Smooth muscle cell (in vitro differentiated cells): ENCODE results near the gene LEPROT. TPM values are rescaled to one million over a fixed set of nuclear protein-coding genes. Genes with fewer than 3 reads are reported as not detected.

ENCODE experiments used
- DNase-seq: peaks from one replicate; lab custom pipeline; 2025; ENCODE audit not compliant: unreplicated experiment; lab: John Stamatoyannopoulos, UW
- H2AFZ ChIP-seq: fragments of 200-600 bp; sonication (generic); 2 replicates; pipeline ENCODE4 v1.6.0; 2016; ENCODE audit warnings: antibody characterized with exemption, low read depth, mild to moderate bottlenecking
- H3F3A ChIP-seq: fragments of 200-600 bp; sonication (generic); 2 replicates; pipeline ENCODE4 v1.6.0; 2017; ENCODE audit warnings: antibody characterized with exemption, low read depth
- H3K27ac ChIP-seq: fragments of 200-600 bp; sonication (generic); 2 replicates; pipeline ENCODE4 v1.5.1; 2016; ENCODE audit warnings: low read depth, mild to moderate bottlenecking
- H3K27me3 ChIP-seq: fragments of 200-600 bp; sonication (generic); 2 replicates; pipeline ENCODE4 v1.6.1; 2016; ENCODE audit warnings: low read depth, mild to moderate bottlenecking
- H3K36me3 ChIP-seq: fragments of 200-600 bp; sonication (generic); 2 replicates; pipeline ENCODE4 v1.5.1; 2016; ENCODE audit warnings: low read depth
- H3K4me1 ChIP-seq: fragments of 200-600 bp; sonication (generic); 2 replicates; pipeline ENCODE4 v1.5.1; 2016; ENCODE audit warnings: low read depth
- H3K4me2 ChIP-seq: fragments of 200-600 bp; sonication (generic); 2 replicates; pipeline ENCODE4 v1.6.0; 2016; ENCODE audit warnings: mild to moderate bottlenecking
- H3K4me3 ChIP-seq: fragments of 200-600 bp; sonication (generic); 2 replicates; pipeline ENCODE4 v1.5.1; 2016; ENCODE audit warnings: mild to moderate bottlenecking
- H3K79me2 ChIP-seq: fragments of 200-600 bp; sonication (generic); 2 replicates; pipeline ENCODE4 v1.6.0; 2016; ENCODE audit warnings: low read depth, mild to moderate bottlenecking
- H3K9ac ChIP-seq: fragments of 200-600 bp; sonication (generic); 2 replicates; pipeline ENCODE4 v1.6.0; 2016; ENCODE audit warnings: low read depth
- H3K9me3 ChIP-seq: fragments of 200-600 bp; sonication (generic); replicated peaks from 2 replicates; pipeline ENCODE4 v1.5.1; 2016; ENCODE audit warnings: low read depth
- H4K20me1 ChIP-seq: fragments of 200-600 bp; sonication (generic); 2 replicates; pipeline ENCODE4 v1.6.0; 2016; ENCODE audit warnings: low read depth
- CTCF ChIP-seq: fragments of 200-600 bp; sonication (generic); IDR thresholded peaks from 2 replicates; pipeline ENCODE4 v1.5.1; 2017; ENCODE audit warnings: borderline replicate concordance, mild to moderate bottlenecking, antibody characterized with exemption; ENCODE audit not compliant: insufficient read depth, poor library complexity, severe bottlenecking
- WGBS: methylation state at CpG from one replicate; pipeline ENCODE4 v1.1.7; 2016; ENCODE audit warnings: low lambda C conversion rate; 5-methylcytosine and 5-hydroxymethylcytosine counted together
- polyA plus RNA-seq: library from polyadenylated mRNA; unstranded; fragments of >200 nt; fragmentation: Nextera tagmentation; extraction: Ambion mirVana; gene quantifications from 2 replicates; pipeline ENCODE4 v1.2.1, GENCODE V29; 2016
- total RNA-seq: library from RNA; depleted of rRNA; stranded (reverse); fragments of >200 nt; gene quantifications from 2 replicates; pipeline ENCODE4 v1.2.3, GENCODE V29; 2014

LEPROT gene
- total and polyA plus RNA-seq, 2 experiments from 2014 or later, result 61.0 to 76.4 TPM

GRCh38 chr1:65387821-65388220 lies 32.6 kb upstream of the LEPROT start:
- Histone ChIP-seq H3K27ac (no peak overlapping the region), H3K79me2 (no peaks in the 10 kb centered on the region), H3K9me3 (no peaks in the 10 kb centered on the region), H3K36me3 (no peaks in the 10 kb centered on the region), H4K20me1 (no peaks in the 10 kb centered on the region), H3K9ac (no peak overlapping the region), H2AFZ (no peak overlapping the region), H3K4me2 (no peak overlapping the region), H3F3A (no peaks in the 10 kb centered on the region), H3K27me3 (no peaks in the 10 kb centered on the region), H3K4me1 (no peaks in the 10 kb centered on the region), H3K4me3 (no peak overlapping the region)
- 90% methylated on average over 2 of the region's 2 CpGs for WGBS
- DNase-seq, result no peak
- TF ChIP-seq CTCF, result no peak

- Histone ChIP-seq H3K79me2 (no peaks in the 10 kb centered on the region), H3K9ac (no peak overlapping the region), H4K20me1 (no peaks in the 10 kb centered on the region), H3K36me3 (no peaks in the 10 kb centered on the region), H3K27me3 (no peaks in the 10 kb centered on the region), H3K4me2 (no peak overlapping the region), H2AFZ (no peak overlapping the region), H3F3A (no peaks in the 10 kb centered on the region), H3K9me3 (no peaks in the 10 kb centered on the region), H3K4me3 (no peak overlapping the region), H3K27ac (no peak overlapping the region), H3K4me1 (no peaks in the 10 kb centered on the region)
- DNase-seq, result no peak
- TF ChIP-seq CTCF, result no peak
- 78% methylated on average over 3 of the region's 3 CpGs for WGBS
Observed at GRCh38 chr1:65388908-65389695, 31.4 kb upstream of the LEPROT start.

GRCh38 chr1:65392497-65392896 lies 28.0 kb upstream of the LEPROT start:
- Histone ChIP-seq H3K27me3 (no peaks in the 10 kb centered on the region), H4K20me1 (no peaks in the 10 kb centered on the region), H3K79me2 (no peaks in the 10 kb centered on the region), H3K27ac (no peak overlapping the region), H3K4me3 (no peak overlapping the region), H3K4me1 (no peaks in the 10 kb centered on the region), H3F3A (no peaks in the 10 kb centered on the region), H2AFZ (no peak overlapping the region), H3K36me3 (no peaks in the 10 kb centered on the region), H3K4me2 (no peak overlapping the region), H3K9ac (no peak overlapping the region), H3K9me3 (no peaks in the 10 kb centered on the region)
- WGBS, result 97% methylated on average over 7 of the region's 7 CpGs
- no peak for TF ChIP-seq CTCF
- DNase-seq, result no peak

GRCh38 chr1:65393347-65393746 lies 27.1 kb upstream of the LEPROT start:
- Histone ChIP-seq H3K36me3 (no peaks in the 10 kb centered on the region), H2AFZ (no peak overlapping the region), H3K4me2 (no peak overlapping the region), H3K9ac (no peak overlapping the region), H3K4me3 (no peak overlapping the region), H3K27ac (peak overlapping the region; percentile 4), H4K20me1 (no peaks in the 10 kb centered on the region), H3F3A (no peaks in the 10 kb centered on the region), H3K9me3 (no peaks in the 10 kb centered on the region), H3K79me2 (no peaks in the 10 kb centered on the region), H3K4me1 (no peaks in the 10 kb centered on the region), H3K27me3 (no peaks in the 10 kb centered on the region)
- 91% methylated on average over 2 of the region's 2 CpGs for WGBS
- no peak for DNase-seq
- no peak for TF ChIP-seq CTCF
